HEK293T (cell line): ENCODE results near the gene RPH3AL.

Source experiments
- CTCF ChIA-PET: fragments of 350-600 bp; formaldehyde crosslinking; extraction: SDS; loops from one replicate; lab custom pipeline; 2021; ENCODE audit warnings: antibody characterized with exemption, inconsistent platforms; lab: Yijun Ruan, JAX
- POLR2A ChIA-PET: fragments of 350-600 bp; formaldehyde crosslinking; extraction: SDS; loops from one replicate; lab custom pipeline; 2020; ENCODE audit warnings: antibody characterized with exemption, inconsistent platforms; lab: Yijun Ruan, JAX
- DNase-seq: peaks from one replicate; pipeline ENCODE4 v3.0.0; 2012; ENCODE audit warnings: mixed read lengths; ENCODE audit errors: extremely low spot score
- ARNT ChIP-seq: fragments of 450-650 bp; IDR thresholded peaks from 2 replicates; pipeline ENCODE4 v1.6.1; 2017; ENCODE audit warnings: mild to moderate bottlenecking
- BHLHE40 ChIP-seq: fragments of 450-650 bp; IDR thresholded peaks from 2 replicates; pipeline ENCODE4 v1.6.1; 2016; ENCODE audit warnings: mild to moderate bottlenecking, moderate library complexity, borderline replicate concordance
- CTBP1 ChIP-seq: fragments of 450-650 bp; IDR thresholded peaks from 2 replicates; pipeline ENCODE4 v1.6.1; 2016; ENCODE audit warnings: borderline replicate concordance
- ELF4 ChIP-seq: fragments of 450-650 bp; IDR thresholded peaks from 2 replicates; pipeline ENCODE4 v1.6.1; 2017; ENCODE audit warnings: antibody characterized with exemption
- FOXA1 ChIP-seq: fragments of 450-650 bp; IDR thresholded peaks from 2 replicates; pipeline ENCODE4 v1.6.1; 2016; ENCODE audit warnings: mild to moderate bottlenecking
- FOXK2 ChIP-seq: fragments of 450-650 bp; IDR thresholded peaks from 2 replicates; pipeline ENCODE4 v1.6.1; 2016; ENCODE audit warnings: mild to moderate bottlenecking
- FOXM1 ChIP-seq: fragments of 450-650 bp; IDR thresholded peaks from 2 replicates; pipeline ENCODE4 v1.6.1; 2017; ENCODE audit warnings: mild to moderate bottlenecking, borderline replicate concordance
- HDGF ChIP-seq: fragments of 450-650 bp; IDR thresholded peaks from 2 replicates; pipeline ENCODE4 v1.6.1; 2017; ENCODE audit warnings: antibody characterized with exemption, borderline replicate concordance
- L3MBTL2 ChIP-seq: fragments of 450-650 bp; conservative IDR thresholded peaks from 2 replicates; pipeline ENCODE4 v1.6.1; 2016; ENCODE audit warnings: mild to moderate bottlenecking
- LEF1 ChIP-seq: fragments of 450-650 bp; IDR thresholded peaks from 2 replicates; pipeline ENCODE4 v1.6.1; 2017; ENCODE audit warnings: mild to moderate bottlenecking, borderline replicate concordance
- NFRKB ChIP-seq: fragments of 450-650 bp; IDR thresholded peaks from 2 replicates; pipeline ENCODE4 v1.6.1; 2016; ENCODE audit warnings: mild to moderate bottlenecking, moderate library complexity
- PKNOX1 ChIP-seq: fragments of 450-650 bp; IDR thresholded peaks from 2 replicates; pipeline ENCODE4 v1.6.1; 2016
- SP1 ChIP-seq: fragments of 450-650 bp; IDR thresholded peaks from 2 replicates; pipeline ENCODE4 v1.6.1; 2017
- SUZ12 ChIP-seq: fragments of 450-650 bp; IDR thresholded peaks from 2 replicates; pipeline ENCODE4 v1.6.1; 2016; ENCODE audit warnings: mild to moderate bottlenecking
- TARDBP ChIP-seq: fragments of 450-650 bp; IDR thresholded peaks from 2 replicates; pipeline ENCODE4 v1.6.1; 2016
- ZNF384 ChIP-seq: fragments of 450-650 bp; IDR thresholded peaks from 2 replicates; pipeline ENCODE4 v1.6.1; 2016

The RPH3AL gene

GRCh38 chr17:381941-382643 is 29.5 kb upstream of the RPH3AL start:
- ChIA-PET CTCF (no interaction called here), POLR2A (no interaction called here)
- no peak for DNase-seq
- TF ChIP-seq FOXA1 (no peak), L3MBTL2 (no peak), HDGF (no peak), ARNT (no peak), ELF4 (no peak), TARDBP (no peak), CTBP1 (no peak), ZNF384 (no peak), NFRKB (no peak), SUZ12 (no peak), LEF1 (no peak), PKNOX1 (no peak), SP1 (no peak), FOXM1 (no peak), BHLHE40 (no peak)

GRCh38 chr17:381516-381915 is 28.9 kb upstream of the RPH3AL start:
- ChIA-PET POLR2A (no interaction called here), CTCF (no interaction called here)
- DNase-seq, result no peak
- TF ChIP-seq FOXM1, result no peak

- ChIA-PET POLR2A (no interaction called here), CTCF (no interaction called here)
- DNase-seq, result no peak
- TF ChIP-seq ELF4 (no peak), ZNF384 (no peak), FOXA1 (no peak), ARNT (no peak)
Observed at GRCh38 chr17:379531-380465, 27.2 kb upstream of the RPH3AL start.

- TF ChIP-seq TARDBP (no peak), ZNF384 (no peak), L3MBTL2 (no peak), NFRKB (no peak), BHLHE40 (no peak), FOXM1 (no peak), ARNT (no peak), CTBP1 (no peak), FOXK2 (no peak), SUZ12 (no peak)
- ChIA-PET POLR2A (no interaction called here), CTCF (interaction anchor here (0.7 kb wide), 1 partner anchor 203 kb away, joined by 5 read pairs; no protein-coding TSS in a partner anchor)
- DNase-seq, result no peak
Observed at GRCh38 chr17:378068-378467, 25.5 kb upstream of the RPH3AL start.

GRCh38 chr17:376936-377863 is 24.6 kb upstream of the RPH3AL start:
- ChIA-PET POLR2A (no interaction called here), CTCF (no interaction called here)
- TF ChIP-seq FOXM1, result no peak
- no peak for TF ChIP-seq LEF1
- TF ChIP-seq BHLHE40, result no peak
- TF ChIP-seq CTBP1, result no peak
- no peak for TF ChIP-seq FOXA1
- TF ChIP-seq ARNT, result no peak
- no peak for TF ChIP-seq ZNF384
- TF ChIP-seq SP1, result no peak
- TF ChIP-seq TARDBP, result no peak
- no peak for TF ChIP-seq L3MBTL2
- TF ChIP-seq SUZ12, result no peak
- no peak for TF ChIP-seq FOXK2
- TF ChIP-seq HDGF, result no peak
- TF ChIP-seq PKNOX1, result no peak
- no peak for TF ChIP-seq NFRKB
- DNase-seq, result no peak

GRCh38 chr17:373613-374230 is 21.1 kb upstream of the RPH3AL start:
- CTCF ChIA-PET, result no interaction called here
- no peak for DNase-seq
- POLR2A ChIA-PET, result no interaction called here
- TF ChIP-seq ZNF384 (no peak), HDGF (no peak), L3MBTL2 (no peak), ELF4 (no peak), LEF1 (no peak), TARDBP (no peak), BHLHE40 (no peak), CTBP1 (no peak), FOXA1 (no peak), SUZ12 (no peak), FOXK2 (no peak), SP1 (no peak), FOXM1 (no peak), NFRKB (no peak), PKNOX1 (no peak), ARNT (no peak)
